Right cardiac atrium (tissue), 5 donors: ENCODE measurements around the gene DGKQ. TPM values are rescaled to one million over a fixed set of nuclear protein-coding genes. Genes with fewer than 3 reads are reported as not detected.
A peak's percentile ranks its signal among the peaks of the same experiment; 100 is the strongest.

ENCODE experiments used
- ATAC-seq, 2 donors: fragments of 200-7000 bp; cut with Tn5 transposase; one replicate each; pipeline versions ENCODE4 v1.8.0 to v1.9.1; 2020; ENCODE audit warnings: moderate library complexity in 2 of 2, mild to moderate bottlenecking in 1 of 2
- DNase-seq, 3 donors: peaks; one replicate each; pipeline ENCODE4 v3.0.0-alpha.2; 2020
- H3K27ac ChIP-seq: one replicate; pipeline ENCODE4 v1.5.1; 2013; ENCODE audit warnings: mild to moderate bottlenecking, low read length, control low read depth, moderate library complexity
- H3K27me3 ChIP-seq: one replicate; pipeline ENCODE4 v1.6.1; 2013; ENCODE audit not compliant: control insufficient read depth, insufficient read depth
- H3K4me1 ChIP-seq: one replicate; pipeline ENCODE4 v1.6.1; 2013; ENCODE audit warnings: low read length; ENCODE audit not compliant: control insufficient read depth, insufficient read depth
- H3K4me3 ChIP-seq: one replicate; pipeline ENCODE4 v1.5.1; 2013; ENCODE audit warnings: low read length, control low read depth
- H3K9me3 ChIP-seq: one replicate; pipeline ENCODE4 v1.6.1; 2013; ENCODE audit warnings: low read length; ENCODE audit not compliant: control insufficient read depth
- WGBS: extraction: QIAGEN DNeasy Blood & Tissue Kit; methylation state at CpG from one replicate; pipeline ENCODE4 v1.1.7; 2013; 5-methylcytosine and 5-hydroxymethylcytosine counted together
- intact Hi-C, 4 donors: fragments of 100-400 bp; cut with DNase I; formaldehyde crosslinking; loops; one replicate each; pipeline versions ENCODE4 v1.11.0 to v1.14.0; 2022 to 2023
- polyA plus RNA-seq: library from polyadenylated mRNA; stranded (reverse); fragments of 200-250 nt; gene quantifications from one replicate; pipeline ENCODE4 v1.2.3, GENCODE V29; 2013
- total RNA-seq, 4 donors: library from RNA; stranded (reverse); fragmentation: NEBNext Ultra II Directional; extraction: Animal tissue kit (Norgen Biotek cat#: 25700); gene quantifications; one replicate each; pipeline ENCODE4 v1.2.1, GENCODE V29; 2021
- donor health status: healthy with polysubstance abuse.
- donor health status: DM: no; HTN: yes; CAD: no.
- donor health status: DM: no; HTN: no; CAD: no.
- donor health status: DM: no; HTN: yes; CAD: no; lungs with severe emphysema.
- donor health status: DM: yes; HTN: yes; CAD: no.

The DGKQ gene
- total and polyA plus RNA-seq, 5 donors: 3.6 to 4.9 (median 4.5) TPM

GRCh38 chr4:956531-957230 lies 16.7 kb downstream of the DGKQ start:
- Histone ChIP-seq H3K4me1 (no peaks in the 10 kb centered on the region), H3K27me3 (no peaks in the 10 kb centered on the region), H3K4me3 (no peak overlapping the region), H3K9me3 (no peaks in the 10 kb centered on the region), H3K27ac (no peak overlapping the region)
- ATAC-seq (no peak), DNase-seq (peak in 2 of 3 donors; percentile 5 to 41)
- 82% methylated on average over 14 of the region's 14 CpGs for WGBS
- intact Hi-C loops: no loop called here

GRCh38 chr4:955931-956381 lies 17.4 kb downstream of the DGKQ start:
- no peaks in the 10 kb centered on the region for H3K27me3 ChIP-seq
- intact Hi-C loops: no loop called here
- WGBS: 81% methylated on average over 12 of the region's 12 CpGs
- ATAC-seq: no peak
- H3K27ac ChIP-seq: no peak overlapping the region
- no peaks in the 10 kb centered on the region for H3K9me3 ChIP-seq
- peak in 2 of 3 donors; percentile 6 to 44 for DNase-seq
- H3K4me3 ChIP-seq: no peak overlapping the region
- H3K4me1 ChIP-seq: no peaks in the 10 kb centered on the region

GRCh38 chr4:955161-955921 lies 18.0 kb downstream of the DGKQ start:
- DNase-seq: peak in 2 of 3 donors; percentile 6 to 60
- intact Hi-C loops: no loop called here

GRCh38 chr4:954211-955020 lies 19.0 kb downstream of the DGKQ start:
- Histone ChIP-seq H3K9me3 (no peaks in the 10 kb centered on the region), H3K27me3 (no peaks in the 10 kb centered on the region), H3K4me1 (no peaks in the 10 kb centered on the region), H3K27ac (no peak overlapping the region), H3K4me3 (no peak overlapping the region)
- WGBS: 91% methylated on average over 17 of the region's 17 CpGs
- DNase-seq (peak in 1 of 3 donors; percentile 25), ATAC-seq (no peak)
- intact Hi-C loops: no loop called here

More at GRCh38 chr4:955161-955921, 18.0 kb downstream of the DGKQ start:
- Histone ChIP-seq H3K4me3 (no peak overlapping the region), H3K4me1 (no peaks in the 10 kb centered on the region), H3K27ac (no peak overlapping the region), H3K9me3 (no peaks in the 10 kb centered on the region), H3K27me3 (no peaks in the 10 kb centered on the region)
- 90% methylated on average over 33 of the region's 33 CpGs for WGBS
- no peak for ATAC-seq

GRCh38 chr4:953574-953915 lies 19.8 kb downstream of the DGKQ start:
- no peak overlapping the region for H3K27ac ChIP-seq
- DNase-seq (no peak), ATAC-seq (no peak)
- no peak overlapping the region for H3K4me3 ChIP-seq
- intact Hi-C loops: no loop called here
- WGBS: 98% methylated on average over 13 of the region's 13 CpGs
- no peaks in the 10 kb centered on the region for H3K27me3 ChIP-seq
- H3K9me3 ChIP-seq: no peaks in the 10 kb centered on the region
- no peaks in the 10 kb centered on the region for H3K4me1 ChIP-seq

GRCh38 chr4:952881-953573 lies 20.3 kb downstream of the DGKQ start:
- DNase-seq: peak in 2 of 3 donors; percentile 46 to 53
- intact Hi-C loops: no loop called here

GRCh38 chr4:951594-952468 lies 21.5 kb downstream of the DGKQ start:
- Histone ChIP-seq H3K4me1 (no peaks in the 10 kb centered on the region), H3K27me3 (no peaks in the 10 kb centered on the region), H3K9me3 (no peaks in the 10 kb centered on the region), H3K27ac (no peak overlapping the region), H3K4me3 (no peak overlapping the region)
- DNase-seq: peak in 1 of 3 donors; percentile 44
- WGBS: 86% methylated on average over 23 of the region's 23 CpGs
- no peak for ATAC-seq
- intact Hi-C loops: no loop called here

More at GRCh38 chr4:952881-953573, 20.3 kb downstream of the DGKQ start:
- H3K27ac ChIP-seq: no peak overlapping the region
- 95% methylated on average over 28 of the region's 28 CpGs for WGBS
- no peaks in the 10 kb centered on the region for H3K9me3 ChIP-seq
- ATAC-seq: no peak
- no peaks in the 10 kb centered on the region for H3K4me1 ChIP-seq
- no peaks in the 10 kb centered on the region for H3K27me3 ChIP-seq
- H3K4me3 ChIP-seq: no peak overlapping the region

GRCh38 chr4:951186-951585 lies 22.2 kb downstream of the DGKQ start:
- DNase-seq (peak in 1 of 3 donors; percentile 5), ATAC-seq (no peak)
- Histone ChIP-seq H3K4me1 (no peaks in the 10 kb centered on the region), H3K4me3 (no peak overlapping the region), H3K27me3 (no peaks in the 10 kb centered on the region), H3K27ac (no peak overlapping the region), H3K9me3 (no peaks in the 10 kb centered on the region)
- intact Hi-C loops: no loop called here
- 76% methylated on average over 7 of the region's 7 CpGs for WGBS

GRCh38 chr4:950136-951020 lies 23.0 kb downstream of the DGKQ start:
- DNase-seq (peak in 2 of 3 donors; percentile 40 to 43), ATAC-seq (no peak)
- Histone ChIP-seq H3K4me1 (no peaks in the 10 kb centered on the region), H3K27me3 (no peaks in the 10 kb centered on the region), H3K27ac (no peak overlapping the region), H3K4me3 (no peak overlapping the region), H3K9me3 (no peaks in the 10 kb centered on the region)
- WGBS: 90% methylated on average over 30 of the region's 30 CpGs
- intact Hi-C loops: no loop called here
